CD4-positive, CD25-positive, alpha-beta regulatory T cell (primary cell): ENCODE data around the gene LASP1NB.
A peak's percentile ranks its signal among the peaks of the same experiment; 100 is the strongest.

Source experiments
- ATAC-seq, 2 donors: fragments of 150-1000 bp; cut with Tn5 transposase; one replicate each; pipeline ENCODE4 v1.10.0; 2021; ENCODE audit warnings: low read depth in 2 of 2, moderate number of reproducible peaks in 2 of 2, moderate library complexity in 1 of 2
- DNase-seq, 3 donors: peaks; one replicate each; pipeline versions ENCODE4 v3.0.0 to v3.0.0-alpha.2; 2012 to 2022; ENCODE audit warnings: mixed read lengths in 1 of 3
- H3K27ac ChIP-seq: one replicate; pipeline ENCODE4 v1.7.0; 2013; ENCODE audit warnings: mild to moderate bottlenecking, low read length; ENCODE audit not compliant: insufficient read depth, poor library complexity, severe bottlenecking
- H3K27me3 ChIP-seq: one replicate; pipeline ENCODE4 v1.7.0; 2013; ENCODE audit warnings: low read length; ENCODE audit not compliant: control insufficient read depth, insufficient read depth
- H3K36me3 ChIP-seq: one replicate; pipeline ENCODE4 v1.7.0; 2013; ENCODE audit warnings: mild to moderate bottlenecking, low read length, moderate library complexity; ENCODE audit not compliant: control insufficient read depth, insufficient read depth
- H3K4me1 ChIP-seq: 2 replicates; pipeline ENCODE4 v1.7.0; 2013; ENCODE audit warnings: mild to moderate bottlenecking, low read length; ENCODE audit not compliant: insufficient read depth, control insufficient read depth, poor library complexity, severe bottlenecking
- H3K4me3 ChIP-seq: one replicate; pipeline ENCODE4 v1.7.0; 2013; ENCODE audit warnings: low read depth, mild to moderate bottlenecking, low read length, moderate library complexity
- H3K9me3 ChIP-seq, 2 experiments: 1 replicate in 1 of 2; 2 replicates in 1 of 2; pipeline ENCODE4 v1.7.0; 2013; ENCODE audit warnings: low read length in 2 of 2, mild to moderate bottlenecking in 1 of 2, moderate library complexity in 1 of 2; ENCODE audit not compliant: control insufficient read depth in 2 of 2
- H3K27ac Mint-ChIP-seq, 3 donors: one replicate each; pipeline ENCODE4 v1.8.0; 2020 to 2022; ENCODE audit warnings: mild to moderate bottlenecking in 3 of 3, mixed read lengths in 3 of 3, moderate library complexity in 2 of 3
- H3K27me3 Mint-ChIP-seq: one replicate; pipeline ENCODE4 v1.8.0; 2022; ENCODE audit warnings: mild to moderate bottlenecking, mixed read lengths
- H3K36me3 Mint-ChIP-seq: one replicate; pipeline ENCODE4 v1.8.0; 2020; ENCODE audit warnings: mixed read lengths
- H3K4me1 Mint-ChIP-seq, 4 donors: one replicate each; pipeline ENCODE4 v1.8.0; 2020 to 2022; ENCODE audit warnings: mixed read lengths in 4 of 4, mild to moderate bottlenecking in 1 of 4
- H3K4me3 Mint-ChIP-seq, 4 donors: one replicate each; pipeline ENCODE4 v1.8.0; 2020 to 2022; ENCODE audit warnings: mild to moderate bottlenecking in 4 of 4, mixed read lengths in 4 of 4, moderate library complexity in 3 of 4
- H3K9me3 Mint-ChIP-seq, 7 donors: one replicate each; pipeline ENCODE4 v1.8.0; 2020 to 2022; ENCODE audit warnings: mixed read lengths in 7 of 7, mild to moderate bottlenecking in 3 of 7, moderate library complexity in 2 of 7

The LASP1NB gene

DNA sequence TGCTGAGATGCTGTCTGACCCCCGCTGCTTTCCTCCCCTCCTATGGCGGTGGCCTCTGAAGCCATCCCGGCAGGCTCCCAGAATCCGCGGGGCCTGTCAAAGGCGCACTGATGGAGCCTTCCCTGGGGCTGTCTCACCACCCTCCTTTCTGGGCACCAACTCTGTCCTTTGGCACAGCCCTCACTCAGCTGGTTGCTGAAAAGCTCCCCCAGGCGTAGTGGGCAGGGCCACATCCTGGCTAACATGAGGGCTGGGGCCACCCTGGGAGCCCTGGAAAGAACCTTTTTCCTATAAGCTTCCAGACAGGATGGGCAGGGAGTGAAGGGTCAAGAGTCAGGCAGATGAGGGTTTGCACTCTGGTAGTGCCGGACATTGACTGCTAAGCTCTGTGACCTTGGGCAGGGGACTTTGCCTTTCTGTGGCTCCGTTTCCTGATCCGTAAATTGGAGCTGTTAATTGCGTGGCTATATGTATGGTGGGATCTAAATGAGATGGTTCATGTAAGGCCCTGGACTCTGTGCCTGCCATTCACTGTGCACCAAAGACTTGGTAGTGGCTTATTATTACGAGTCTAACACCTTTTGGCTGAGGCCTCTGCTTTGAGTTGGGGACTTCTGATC lies 27.6 kb upstream of the LASP1NB start:
- peaks cover 75% of the 10 kb centered on the region for H3K4me1 ChIP-seq
- ATAC-seq (no peak), DNase-seq (no peak)
- H3K36me3 ChIP-seq: peaks cover 26% of the 10 kb centered on the region
- H3K27me3 ChIP-seq: no peaks in the 10 kb centered on the region
- Mint-ChIP-seq H3K4me3 (peak overlapping the region; percentile 83 to 89 (median 86)), H3K9me3 (no peaks in the 10 kb centered on the region), H3K4me1 (peaks cover 14 to 79% (median 31%) of the 10 kb centered on the region in 4 donors), H3K36me3 (peaks cover 8% of the 10 kb centered on the region), H3K27ac (peak overlapping the region; percentile 95 to 99 (median 97)), H3K27me3 (no peaks in the 10 kb centered on the region)
- H3K9me3 ChIP-seq: no peaks in the 10 kb centered on the region
- peak overlapping the region; percentile 93 for H3K27ac ChIP-seq
- H3K4me3 ChIP-seq: peak overlapping the region; percentile 61

DNA sequence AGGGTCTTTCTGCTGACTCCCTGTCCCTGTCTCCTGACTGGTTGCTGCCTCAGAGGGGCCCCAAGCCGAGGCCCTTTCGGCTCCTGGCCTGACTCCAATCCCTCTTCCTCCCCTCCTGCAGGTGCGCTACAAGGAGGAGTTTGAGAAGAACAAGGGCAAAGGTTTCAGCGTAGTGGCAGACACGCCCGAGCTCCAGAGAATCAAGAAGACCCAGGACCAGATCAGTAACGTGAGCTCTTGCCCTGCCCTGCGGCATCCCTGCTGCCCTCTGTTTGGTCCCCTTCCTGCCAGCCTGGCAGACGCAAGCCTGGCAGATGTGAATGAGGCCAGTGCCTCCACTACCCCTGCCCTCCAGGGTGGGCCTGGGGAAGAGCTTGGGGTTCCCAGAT lies 27.1 kb upstream of the LASP1NB start:
- Mint-ChIP-seq H3K9me3 (no peaks in the 10 kb centered on the region), H3K27ac (peak overlapping the region; percentile 95 to 99 (median 97)), H3K27me3 (no peaks in the 10 kb centered on the region), H3K4me1 (peaks cover 14 to 79% (median 35%) of the 10 kb centered on the region in 4 donors), H3K4me3 (peak overlapping the region; percentile 83 to 89 (median 86)), H3K36me3 (peaks cover 12% of the 10 kb centered on the region)
- Histone ChIP-seq H3K9me3 (no peaks in the 10 kb centered on the region), H3K27ac (peak overlapping the region; percentile 93), H3K4me1 (peaks cover 70% of the 10 kb centered on the region), H3K27me3 (no peaks in the 10 kb centered on the region), H3K4me3 (peak overlapping the region; percentile 61), H3K36me3 (peaks cover 25% of the 10 kb centered on the region)
- peak in 2 of 3 donors; percentile 31 to 68 for DNase-seq
- peak; percentile 35 for ATAC-seq

DNA sequence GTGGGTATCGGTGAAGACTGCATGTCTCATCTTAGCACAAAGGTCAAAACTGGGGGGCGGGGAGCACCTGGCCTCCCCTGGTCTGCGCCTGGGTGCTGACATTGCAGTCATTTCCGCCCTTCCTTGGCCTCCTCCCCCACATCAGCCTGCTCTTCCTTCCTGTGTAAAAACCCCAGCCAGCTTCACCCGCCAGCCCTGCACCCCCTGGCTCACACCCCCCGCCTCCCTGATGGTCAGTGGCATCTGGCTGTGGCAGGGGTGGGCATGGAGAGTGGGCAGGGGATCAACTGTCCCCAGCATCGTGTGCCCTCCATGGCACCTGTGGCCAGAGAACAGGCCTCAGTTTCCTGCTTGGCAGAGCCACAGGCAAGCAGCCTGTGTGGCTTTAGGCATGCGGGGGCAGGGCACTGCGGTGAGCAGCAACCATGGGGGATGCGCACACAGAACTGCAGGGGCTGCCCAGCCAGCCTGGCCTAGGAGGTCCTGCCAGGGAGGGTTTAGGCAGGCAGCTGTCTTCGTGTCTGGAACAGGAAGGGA lies 26.5 kb upstream of the LASP1NB start:
- H3K4me3 ChIP-seq: peak overlapping the region; percentile 61

DNA sequence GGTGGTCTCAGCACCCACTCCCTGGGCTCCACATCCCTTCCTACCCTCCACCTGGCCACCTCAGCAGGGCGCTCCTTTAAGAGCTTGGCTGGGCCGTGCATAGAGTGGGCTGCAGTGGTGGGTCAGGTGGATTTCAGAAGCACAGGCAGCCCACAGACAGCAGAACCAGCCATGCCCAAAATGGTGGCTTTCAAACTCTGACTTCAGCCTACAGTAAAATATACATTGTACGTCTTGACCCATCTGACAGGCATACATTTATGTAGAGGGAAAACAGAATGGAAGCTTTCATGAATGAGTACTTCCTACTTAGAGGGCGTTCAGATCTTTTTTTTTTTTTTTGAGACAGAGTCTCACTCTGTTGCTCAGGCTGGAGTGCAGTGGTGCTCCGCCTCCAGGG lies 26.0 kb upstream of the LASP1NB start:
- Histone ChIP-seq H3K36me3 (peaks cover 33% of the 10 kb centered on the region), H3K27ac (peak overlapping the region; percentile 93), H3K27me3 (no peaks in the 10 kb centered on the region), H3K4me1 (peaks cover 62% of the 10 kb centered on the region), H3K4me3 (peak overlapping the region; percentile 61), H3K9me3 (no peaks in the 10 kb centered on the region)
- Mint-ChIP-seq H3K27ac (peak overlapping the region; percentile 90 to 97 (median 95)), H3K4me1 (peaks cover 22 to 75% (median 37%) of the 10 kb centered on the region in 4 donors), H3K9me3 (no peaks in the 10 kb centered on the region), H3K36me3 (peaks cover 20% of the 10 kb centered on the region), H3K27me3 (no peaks in the 10 kb centered on the region), H3K4me3 (peak overlapping the region; percentile 83 to 89 (median 86))
- no peak for DNase-seq
- no peak for ATAC-seq

More for the DNA sequence above, 26.5 kb upstream of the LASP1NB start:
- Histone ChIP-seq H3K9me3 (no peaks in the 10 kb centered on the region), H3K27ac (peak overlapping the region; percentile 93), H3K36me3 (peaks cover 31% of the 10 kb centered on the region), H3K4me1 (peaks cover 64% of the 10 kb centered on the region), H3K27me3 (no peaks in the 10 kb centered on the region)
- no peaks in the 10 kb centered on the region for H3K9me3 Mint-ChIP-seq
- peak overlapping the region; percentile 95 to 99 (median 97) for H3K27ac Mint-ChIP-seq
- peak; percentile 92 for ATAC-seq
- peaks cover 19 to 78% (median 39%) of the 10 kb centered on the region in 4 donors for H3K4me1 Mint-ChIP-seq
- DNase-seq: peak; percentile 66 to 93 (median 76)
- no peaks in the 10 kb centered on the region for H3K27me3 Mint-ChIP-seq
- H3K4me3 Mint-ChIP-seq: peak overlapping the region; percentile 83 to 89 (median 86)
- H3K36me3 Mint-ChIP-seq: peaks cover 17% of the 10 kb centered on the region

DNA sequence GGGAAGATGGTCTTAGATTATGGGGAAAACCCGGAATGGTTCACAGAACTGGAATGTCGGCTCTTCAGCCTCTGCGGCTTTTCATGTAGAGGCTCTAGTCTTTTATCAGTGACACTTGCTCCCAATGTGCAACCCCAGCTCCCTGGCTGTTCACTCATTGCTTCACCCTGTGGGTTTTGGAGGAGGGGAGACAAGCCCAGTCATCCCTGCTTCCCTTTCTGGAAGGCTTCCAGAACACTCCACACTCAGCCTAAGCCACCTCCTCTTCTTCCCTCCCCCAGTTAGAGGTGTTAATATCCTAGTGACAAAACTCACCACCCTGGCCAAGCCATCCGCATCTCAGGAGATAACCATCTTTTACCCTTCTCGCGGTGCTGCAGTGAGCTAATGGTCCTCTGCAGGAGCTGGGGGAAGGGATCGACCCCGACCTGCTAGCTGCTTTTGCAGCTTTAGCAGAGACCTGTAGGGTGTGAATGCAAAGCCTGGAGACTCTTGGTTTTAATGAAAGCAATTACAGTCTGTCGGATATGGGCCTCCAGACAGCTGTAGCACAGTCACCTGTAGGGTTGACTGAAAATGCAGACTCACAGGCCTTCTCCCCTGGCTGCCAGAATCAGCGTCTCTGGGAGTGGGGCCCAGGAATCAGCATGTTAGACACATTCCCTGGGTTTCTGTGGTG lies 24.3 kb upstream of the LASP1NB start:
- no peaks in the 10 kb centered on the region for H3K27me3 Mint-ChIP-seq
- H3K4me3 Mint-ChIP-seq: peak overlapping the region in 3 of 4 donors; percentile 75 to 81 (median 78)
- H3K9me3 Mint-ChIP-seq: no peaks in the 10 kb centered on the region
- peak overlapping the region in 2 of 3 donors; percentile 80 to 83 for H3K27ac Mint-ChIP-seq
- Histone ChIP-seq H3K4me1 (peaks cover 58% of the 10 kb centered on the region), H3K9me3 (no peaks in the 10 kb centered on the region), H3K36me3 (peaks cover 41% of the 10 kb centered on the region), H3K4me3 (peak overlapping the region; percentile 37), H3K27me3 (no peaks in the 10 kb centered on the region), H3K27ac (peak overlapping the region; percentile 62)
- peaks cover 22 to 75% (median 38%) of the 10 kb centered on the region in 4 donors for H3K4me1 Mint-ChIP-seq
- H3K36me3 Mint-ChIP-seq: peaks cover 20% of the 10 kb centered on the region
- no peak for ATAC-seq
- peak in 1 of 3 donors; percentile 40 for DNase-seq

DNA sequence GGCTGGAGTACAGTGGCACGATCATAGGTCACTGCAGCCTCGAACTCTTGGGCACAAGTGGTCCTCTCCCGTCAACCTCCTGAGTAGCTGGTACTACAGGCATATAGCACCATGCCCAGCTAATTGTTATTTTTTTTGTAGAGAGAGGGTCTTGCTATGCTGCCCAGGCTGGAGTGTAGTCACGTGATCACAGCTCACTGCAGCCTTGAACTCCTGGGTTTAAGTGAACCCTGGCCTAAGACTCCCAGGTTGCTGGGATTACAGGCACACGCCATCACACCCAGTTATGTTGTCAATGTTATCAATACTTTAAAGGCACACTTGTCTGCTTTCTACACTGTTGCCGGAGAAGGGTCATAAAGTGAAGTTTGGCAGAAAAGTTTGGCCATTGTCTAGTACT lies 22.0 kb upstream of the LASP1NB start:
- no peaks in the 10 kb centered on the region for H3K9me3 ChIP-seq
- ATAC-seq (no peak), DNase-seq (no peak)
- H3K27ac ChIP-seq: no peak overlapping the region
- peak overlapping the region in 2 of 3 donors; percentile 68 to 94 for H3K27ac Mint-ChIP-seq
- peaks cover 22 to 73% (median 33%) of the 10 kb centered on the region in 4 donors for H3K4me1 Mint-ChIP-seq
- no peak overlapping the region for H3K4me3 ChIP-seq
- peaks cover 23% of the 10 kb centered on the region for H3K36me3 Mint-ChIP-seq
- peaks cover 44% of the 10 kb centered on the region for H3K4me1 ChIP-seq
- H3K9me3 Mint-ChIP-seq: no peaks in the 10 kb centered on the region
- H3K27me3 Mint-ChIP-seq: no peaks in the 10 kb centered on the region
- H3K36me3 ChIP-seq: peaks cover 40% of the 10 kb centered on the region
- no peaks in the 10 kb centered on the region for H3K27me3 ChIP-seq
- no peak overlapping the region for H3K4me3 Mint-ChIP-seq

DNA sequence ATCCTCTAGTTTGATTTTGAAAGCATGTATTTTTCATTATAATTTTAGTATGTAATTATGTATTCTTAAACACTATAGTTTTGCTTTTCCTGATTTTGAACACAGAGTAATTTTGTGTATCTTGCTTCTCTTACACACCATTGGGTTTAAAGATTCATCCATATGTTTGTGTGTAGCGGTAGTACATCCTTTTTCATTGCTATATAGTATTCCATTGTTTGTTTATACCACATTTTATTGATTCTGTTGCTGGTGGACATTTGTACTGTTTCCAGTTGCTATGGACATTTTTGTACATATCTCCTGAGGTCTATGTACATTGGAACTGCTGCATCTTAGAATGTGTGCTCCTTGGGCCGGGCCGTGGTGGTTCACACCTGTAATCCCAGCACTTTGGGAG lies 20.5 kb upstream of the LASP1NB start:
- Histone ChIP-seq H3K4me1 (peaks cover 37% of the 10 kb centered on the region), H3K9me3 (no peaks in the 10 kb centered on the region), H3K27me3 (no peaks in the 10 kb centered on the region), H3K27ac (peak overlapping the region; percentile 1), H3K4me3 (no peak overlapping the region), H3K36me3 (peaks cover 44% of the 10 kb centered on the region)
- H3K27ac Mint-ChIP-seq: peak overlapping the region in 2 of 3 donors; percentile 26 to 74
- H3K27me3 Mint-ChIP-seq: no peaks in the 10 kb centered on the region
- no peak for ATAC-seq
- no peak overlapping the region for H3K4me3 Mint-ChIP-seq
- peaks cover 15 to 67% (median 23%) of the 10 kb centered on the region in 4 donors for H3K4me1 Mint-ChIP-seq
- DNase-seq: no peak
- peaks cover 19% of the 10 kb centered on the region for H3K36me3 Mint-ChIP-seq
- H3K9me3 Mint-ChIP-seq: no peaks in the 10 kb centered on the region
